ENCODE measurements around the gene DNAH7.

DNA sequence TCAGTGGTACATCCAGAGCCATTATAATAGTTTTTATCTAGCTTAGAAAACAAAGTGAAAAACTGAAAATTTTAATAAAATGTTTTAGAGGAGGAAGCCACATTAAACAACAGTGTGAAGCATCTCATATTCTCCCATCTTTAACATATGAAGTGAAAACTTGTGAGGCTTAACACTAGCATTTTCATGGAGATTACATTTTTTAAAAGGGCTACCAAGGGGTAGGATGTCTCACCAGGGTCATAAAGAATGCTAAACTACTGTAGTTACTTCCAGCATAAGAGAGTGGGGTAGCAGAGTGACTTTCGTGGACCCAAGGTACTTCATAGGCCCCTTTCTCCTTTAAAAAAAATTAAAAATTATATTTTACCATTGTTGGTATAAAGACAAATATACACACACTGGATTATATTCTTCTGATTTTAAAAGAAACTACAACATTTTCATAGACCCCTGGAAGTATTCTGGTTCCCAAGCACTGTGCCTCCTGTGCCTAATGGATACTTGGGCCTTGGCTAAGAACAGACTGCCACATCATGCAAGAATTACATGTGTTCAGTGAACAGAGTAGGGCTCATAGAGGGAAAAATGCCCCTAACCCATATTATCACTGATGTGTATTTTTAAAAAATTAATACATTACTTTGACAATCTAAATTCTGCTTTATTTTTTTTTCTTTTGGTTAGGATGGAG is 263.2 kb downstream of the DNAH7 start:
- TF ChIP-seq SP1 (IDR thresholded peaks at IDR 0.05; ENCODE audit: low read depth, low read length), result no peak
- no peak for TF ChIP-seq RAD21 (IDR thresholded peaks at IDR 0.05 in 1 of 2, conservative IDR thresholded peaks at IDR 0.05 in 1 of 2; ENCODE audit: low read depth in 2 of 2, low read length in 2 of 2)
- TF ChIP-seq EZH2 (IDR thresholded peaks at IDR 0.05; ENCODE audit: low read depth, low read length, severe bottlenecking), result no peak
- TF ChIP-seq, protein P1, sequence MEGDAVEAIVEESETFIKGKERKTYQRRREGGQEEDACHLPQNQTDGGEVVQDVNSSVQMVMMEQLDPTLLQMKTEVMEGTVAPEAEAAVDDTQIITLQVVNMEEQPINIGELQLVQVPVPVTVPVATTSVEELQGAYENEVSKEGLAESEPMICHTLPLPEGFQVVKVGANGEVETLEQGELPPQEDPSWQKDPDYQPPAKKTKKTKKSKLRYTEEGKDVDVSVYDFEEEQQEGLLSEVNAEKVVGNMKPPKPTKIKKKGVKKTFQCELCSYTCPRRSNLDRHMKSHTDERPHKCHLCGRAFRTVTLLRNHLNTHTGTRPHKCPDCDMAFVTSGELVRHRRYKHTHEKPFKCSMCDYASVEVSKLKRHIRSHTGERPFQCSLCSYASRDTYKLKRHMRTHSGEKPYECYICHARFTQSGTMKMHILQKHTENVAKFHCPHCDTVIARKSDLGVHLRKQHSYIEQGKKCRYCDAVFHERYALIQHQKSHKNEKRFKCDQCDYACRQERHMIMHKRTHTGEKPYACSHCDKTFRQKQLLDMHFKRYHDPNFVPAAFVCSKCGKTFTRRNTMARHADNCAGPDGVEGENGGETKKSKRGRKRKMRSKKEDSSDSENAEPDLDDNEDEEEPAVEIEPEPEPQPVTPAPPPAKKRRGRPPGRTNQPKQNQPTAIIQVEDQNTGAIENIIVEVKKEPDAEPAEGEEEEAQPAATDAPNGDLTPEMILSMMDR (IDR thresholded peaks at IDR 0.05; ENCODE audit: control extremely low read depth in 1 of 3, insufficient read depth in 1 of 3, low read depth in 1 of 3, low read length in 3 of 3), result no peak
- TF ChIP-seq POLR2A (IDR thresholded peaks at IDR 0.05; ENCODE audit: control extremely low read depth in 1 of 2, low read depth in 2 of 2, low read length in 2 of 2), result no peak
- TF ChIP-seq TEAD4 (IDR thresholded peaks at IDR 0.05; ENCODE audit: low read depth, low read length), result no peak
- no peak for TF ChIP-seq SRF (IDR thresholded peaks at IDR 0.05; ENCODE audit: low read depth, low read length)
